NAMALWA (cell line): ENCODE measurements around the gene AGT.
A peak's percentile ranks its signal among the peaks of the same experiment; 100 is the strongest.
"Not testable (repeated sequence)": the region's sequence is repeated elsewhere in the genome, so short reads cannot be mapped to it uniquely, and the experiment has no call there.

Source experiments
- DNase-seq: peaks from one replicate; pipeline ENCODE4 v3.0.0-alpha.2; 2015; ENCODE audit warnings: low spot score

AGT gene

DNA sequence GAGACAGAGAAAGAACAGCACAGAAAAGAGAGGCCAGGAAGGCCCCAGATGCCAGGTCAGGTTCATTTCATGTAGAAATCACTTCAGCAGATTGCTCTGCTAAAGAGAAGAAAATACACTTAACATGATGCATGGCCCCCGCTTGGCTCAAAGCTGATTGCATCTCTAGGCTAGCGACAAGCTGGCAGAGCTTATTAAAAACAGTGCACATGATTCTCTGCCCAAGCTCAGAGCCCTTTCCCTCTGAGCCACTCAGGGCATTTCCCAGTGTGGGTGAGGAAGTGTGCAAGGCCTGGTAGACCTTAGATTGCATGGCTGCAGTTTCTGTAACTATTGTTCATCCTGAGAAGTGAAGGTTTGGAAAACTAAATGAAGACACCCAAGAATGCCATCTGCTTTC is 30.0 kb upstream of the AGT start:
- DNase-seq, result no peak

GRCh38 chr1:230739564-230740290 is 25.8 kb upstream of the AGT start:
- DNase-seq, result peak; percentile 25

- DNase-seq, result no peak
These were observed 23.8 kb upstream of the AGT start for GRCh38 chr1:230737622-230738262.

- DNase-seq, result no peak
These were observed 21.5 kb upstream of the AGT start for GRCh38 chr1:230735447-230735846.

DNA sequence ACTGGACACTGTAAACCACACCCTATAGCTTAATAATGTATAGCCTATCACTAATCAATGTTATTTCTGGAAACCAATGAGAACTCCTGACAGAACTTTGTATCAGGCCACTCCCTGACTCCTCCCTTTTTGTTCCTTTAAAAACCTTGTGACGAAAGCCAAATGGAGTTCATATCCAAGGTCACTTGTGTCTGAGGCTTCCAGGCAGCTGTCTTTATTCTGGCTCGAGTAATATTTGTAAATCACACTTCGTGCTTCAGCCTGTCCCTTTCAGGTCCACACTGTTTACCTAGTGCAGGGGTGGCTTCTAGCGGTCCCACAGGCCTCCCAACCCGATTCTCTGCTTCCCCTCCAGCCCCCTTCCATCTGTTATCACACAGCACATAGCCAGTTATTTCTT is 17.1 kb upstream of the AGT start:
- DNase-seq, result no peak

GRCh38 chr1:230728710-230729392 is 14.9 kb upstream of the AGT start:
- DNase-seq, result no peak

DNA sequence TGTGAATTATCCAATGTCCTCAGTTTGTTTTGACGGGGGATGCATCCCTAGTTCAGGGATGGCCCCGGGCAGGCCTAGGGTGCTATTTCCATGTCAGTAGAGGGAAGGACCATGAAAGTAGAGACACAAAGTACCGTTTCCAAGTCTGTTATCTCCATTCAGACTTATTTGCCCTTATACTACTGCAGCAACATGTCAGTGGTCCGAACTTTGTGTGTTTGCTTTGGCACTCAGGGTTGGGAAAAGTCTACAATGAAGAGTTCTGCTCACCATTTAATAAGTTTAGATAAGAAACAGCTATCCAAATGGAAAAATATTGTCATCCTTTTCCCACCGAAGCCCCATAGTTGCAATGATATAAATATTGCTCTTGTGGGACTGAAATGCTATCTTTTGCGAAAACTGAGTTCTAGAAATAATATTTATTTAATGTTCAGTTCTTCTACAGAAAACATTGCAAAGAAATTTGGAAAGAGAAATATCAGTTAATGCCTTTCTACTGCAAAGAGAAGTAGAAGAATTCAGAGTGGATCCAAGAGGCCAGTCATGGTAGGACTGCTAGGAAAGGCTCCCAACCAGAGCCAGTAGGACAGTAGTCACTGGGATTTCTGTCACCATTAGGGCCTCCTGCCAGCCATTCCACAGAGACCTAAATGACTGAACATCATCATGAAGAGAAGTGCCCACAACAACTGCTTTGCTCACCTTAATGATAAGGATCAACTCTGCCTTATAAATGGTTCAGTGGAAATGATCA is 11.5 kb upstream of the AGT start:
- no peak for DNase-seq

DNA sequence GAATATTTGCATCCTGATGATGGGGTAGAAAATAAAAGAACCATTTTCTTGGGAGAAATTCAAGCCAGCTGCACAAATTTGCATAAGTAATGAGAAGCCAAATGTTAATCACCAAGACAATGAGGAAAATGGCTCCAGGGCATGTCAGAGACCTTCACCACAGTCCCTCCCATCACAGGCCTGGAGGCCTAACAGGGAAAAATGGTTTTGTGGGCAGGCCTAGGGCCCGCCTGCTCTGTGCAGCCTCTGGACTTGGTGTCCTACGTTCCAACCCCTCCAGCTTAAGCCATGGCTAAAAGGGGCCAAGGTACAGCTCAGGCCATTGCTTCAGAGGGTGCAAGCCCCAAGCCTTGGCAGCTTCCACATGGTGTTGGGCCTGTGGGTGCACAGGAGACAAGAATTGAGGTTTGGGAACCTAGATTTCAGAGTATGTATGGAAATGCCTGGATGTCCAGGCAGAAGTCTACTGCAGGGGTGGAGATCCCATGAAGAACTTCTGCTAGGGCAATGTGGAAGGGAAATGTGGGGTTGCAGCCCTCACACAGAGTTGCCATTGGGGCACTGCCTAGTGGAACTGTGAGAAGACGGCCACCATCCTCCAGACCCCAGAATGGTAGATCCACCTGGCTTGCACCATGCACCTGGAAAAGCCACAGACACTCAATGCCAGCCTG is 8.1 kb upstream of the AGT start:
- DNase-seq, result not testable (repeated sequence)

GRCh38 chr1:230717251-230717650 is 3.3 kb upstream of the AGT start:
- no peak for DNase-seq

DNA sequence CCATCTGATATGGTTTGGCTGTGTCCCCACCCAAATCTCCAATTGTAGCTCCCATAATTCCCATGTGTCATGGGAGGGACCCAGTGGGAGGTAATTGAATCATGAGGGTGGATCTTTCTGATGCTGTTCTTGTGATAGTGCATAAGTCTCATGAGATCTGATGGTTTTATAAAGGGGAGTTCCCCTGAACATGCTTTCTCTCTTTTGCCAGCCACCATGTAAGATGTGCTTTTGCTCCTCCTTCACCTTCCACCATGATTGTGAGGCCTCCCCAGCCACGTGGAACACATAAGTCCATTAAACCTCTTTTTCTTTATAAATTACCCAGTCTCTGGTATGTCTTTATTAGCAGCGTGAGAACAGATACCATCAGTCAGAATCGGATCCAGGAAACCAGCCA is 2.5 kb upstream of the AGT start:
- not testable (repeated sequence) for DNase-seq

DNA sequence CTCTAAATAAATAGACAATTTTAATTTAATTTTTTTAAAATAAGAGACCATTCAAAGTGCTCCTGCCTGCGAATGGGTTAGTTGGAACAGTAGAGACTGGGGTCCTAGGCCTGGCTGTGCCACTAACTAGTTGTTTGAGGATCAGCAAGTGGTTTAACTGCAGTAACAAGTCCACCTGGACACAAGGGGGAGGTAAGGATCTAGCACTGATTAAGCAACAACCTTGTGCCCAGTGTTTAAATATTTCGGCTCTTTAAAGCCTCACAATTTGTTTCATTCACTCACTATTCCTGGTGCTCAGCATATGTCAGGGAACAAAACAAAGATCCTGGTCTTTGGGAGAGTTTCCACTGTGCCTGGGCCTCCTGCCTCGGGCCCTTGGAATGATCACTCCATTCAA is 1.6 kb upstream of the AGT start:
- DNase-seq, result no peak

DNA sequence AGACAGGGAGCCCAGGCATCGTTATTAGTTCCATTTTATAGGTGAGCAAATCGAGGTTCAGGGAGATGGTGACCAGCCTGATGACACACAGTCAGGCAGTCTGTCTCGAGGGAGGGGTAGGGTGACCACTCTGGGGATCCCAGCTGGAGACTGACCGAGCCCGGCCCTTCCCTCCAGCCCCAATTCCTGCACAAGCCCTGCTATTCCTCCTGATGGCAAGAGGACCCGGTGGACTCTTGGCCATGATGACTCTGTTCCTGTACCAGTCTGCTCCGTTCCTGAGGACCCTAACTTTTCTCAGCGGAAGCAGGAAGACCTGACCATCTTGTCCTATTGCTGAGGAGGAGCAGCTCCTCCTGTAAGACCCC is 391 bp downstream of the AGT start:
- no peak for DNase-seq

DNA sequence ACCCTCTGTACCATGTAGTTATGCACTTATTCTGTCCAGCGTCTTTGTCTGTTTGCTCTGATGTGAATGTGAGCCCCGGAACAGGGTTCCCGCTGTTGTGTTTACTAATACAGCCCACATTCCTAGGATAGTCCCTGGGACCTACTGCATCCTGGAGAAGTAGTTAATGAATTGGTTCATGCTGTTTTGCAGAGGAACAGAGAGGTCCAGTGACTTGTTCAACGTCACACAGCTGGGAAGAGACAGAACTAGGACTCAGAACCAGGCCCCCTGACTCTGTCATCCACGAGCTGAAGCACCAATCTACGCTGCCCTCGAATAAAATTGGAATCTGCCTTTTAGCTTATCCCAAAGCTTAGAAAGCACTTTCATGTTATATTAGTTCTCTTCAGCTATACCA is 784 bp downstream of the AGT start:
- no peak for DNase-seq

DNA sequence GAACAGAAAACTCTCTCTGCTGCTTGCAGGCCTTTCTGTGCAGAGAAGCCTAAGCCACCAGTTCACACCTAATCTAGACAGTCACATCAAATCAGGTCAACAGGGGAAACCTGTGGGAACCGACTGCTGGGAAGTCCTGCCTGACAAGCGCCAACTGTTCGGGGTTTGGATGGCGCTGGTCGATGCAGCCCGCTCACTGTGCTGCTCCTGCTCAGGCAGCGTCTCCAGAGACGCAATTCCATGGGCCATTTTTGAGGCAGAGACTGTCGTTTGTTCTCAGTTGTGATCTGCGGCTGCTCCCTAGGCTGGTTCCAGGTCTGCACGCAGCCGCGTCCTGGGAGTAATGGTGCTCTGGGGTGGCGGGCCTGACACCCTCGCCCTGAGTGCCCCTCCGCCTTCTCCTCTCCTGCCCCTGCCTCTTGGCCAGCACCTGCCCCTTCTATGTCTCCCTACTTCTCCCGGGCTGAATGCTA is 1.4 kb downstream of the AGT start:
- DNase-seq, result no peak

- no peak for DNase-seq
These were observed 2.7 kb downstream of the AGT start for GRCh38 chr1:230711245-230711644.

GRCh38 chr1:230710543-230710904 is 3.4 kb downstream of the AGT start:
- DNase-seq, result no peak

- no peak for DNase-seq
These were observed 4.0 kb downstream of the AGT start for GRCh38 chr1:230709619-230710542.

- DNase-seq, result no peak
These were observed 5.0 kb downstream of the AGT start for GRCh38 chr1:230708631-230709580.

DNA sequence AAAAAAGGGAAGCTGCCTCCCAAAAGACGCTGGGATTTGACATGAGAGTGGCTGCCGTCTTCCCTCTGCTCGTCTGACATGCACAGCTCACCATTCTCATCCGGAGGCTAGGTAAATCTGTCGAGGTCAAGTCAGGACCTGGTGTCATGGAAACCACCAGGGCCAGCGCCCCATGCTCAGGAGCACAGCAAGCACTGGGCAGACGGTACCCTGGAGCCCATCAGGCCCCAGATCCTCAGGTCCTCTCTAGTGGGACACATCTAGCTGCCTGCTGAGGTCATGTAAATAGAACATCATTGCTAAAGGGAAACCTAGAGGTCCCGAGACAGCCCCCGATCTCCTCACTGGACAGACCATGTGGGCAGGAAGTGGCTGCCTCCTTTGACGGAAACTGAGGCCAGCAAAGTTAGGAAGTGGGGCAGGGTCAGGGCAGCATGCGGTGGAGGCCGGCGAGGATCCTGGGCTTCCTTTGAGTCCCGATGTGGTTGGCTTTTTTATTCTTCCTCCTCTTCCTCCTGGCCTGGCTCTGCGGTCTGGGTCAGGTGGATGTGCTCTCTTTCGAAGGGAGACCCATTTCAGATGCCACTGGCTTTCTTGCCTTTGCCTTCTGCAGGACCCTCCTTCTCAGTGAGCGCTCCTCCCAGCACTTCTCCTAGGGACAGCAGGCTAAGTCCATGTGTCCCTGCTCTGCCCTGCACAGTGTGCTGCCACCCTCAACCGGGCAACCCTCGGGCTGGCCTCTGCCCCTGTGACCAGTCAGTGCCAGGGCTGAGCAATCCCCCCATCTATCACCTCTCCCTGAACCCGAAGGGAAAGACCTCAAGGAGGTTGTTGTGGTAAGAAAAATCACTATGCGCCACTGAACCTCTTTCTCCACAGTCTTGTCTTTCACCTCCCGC is 5.9 kb downstream of the AGT start:
- no peak for DNase-seq
